Measurements from ENCODE around the gene QRFP.

QRFP gene

DNA sequence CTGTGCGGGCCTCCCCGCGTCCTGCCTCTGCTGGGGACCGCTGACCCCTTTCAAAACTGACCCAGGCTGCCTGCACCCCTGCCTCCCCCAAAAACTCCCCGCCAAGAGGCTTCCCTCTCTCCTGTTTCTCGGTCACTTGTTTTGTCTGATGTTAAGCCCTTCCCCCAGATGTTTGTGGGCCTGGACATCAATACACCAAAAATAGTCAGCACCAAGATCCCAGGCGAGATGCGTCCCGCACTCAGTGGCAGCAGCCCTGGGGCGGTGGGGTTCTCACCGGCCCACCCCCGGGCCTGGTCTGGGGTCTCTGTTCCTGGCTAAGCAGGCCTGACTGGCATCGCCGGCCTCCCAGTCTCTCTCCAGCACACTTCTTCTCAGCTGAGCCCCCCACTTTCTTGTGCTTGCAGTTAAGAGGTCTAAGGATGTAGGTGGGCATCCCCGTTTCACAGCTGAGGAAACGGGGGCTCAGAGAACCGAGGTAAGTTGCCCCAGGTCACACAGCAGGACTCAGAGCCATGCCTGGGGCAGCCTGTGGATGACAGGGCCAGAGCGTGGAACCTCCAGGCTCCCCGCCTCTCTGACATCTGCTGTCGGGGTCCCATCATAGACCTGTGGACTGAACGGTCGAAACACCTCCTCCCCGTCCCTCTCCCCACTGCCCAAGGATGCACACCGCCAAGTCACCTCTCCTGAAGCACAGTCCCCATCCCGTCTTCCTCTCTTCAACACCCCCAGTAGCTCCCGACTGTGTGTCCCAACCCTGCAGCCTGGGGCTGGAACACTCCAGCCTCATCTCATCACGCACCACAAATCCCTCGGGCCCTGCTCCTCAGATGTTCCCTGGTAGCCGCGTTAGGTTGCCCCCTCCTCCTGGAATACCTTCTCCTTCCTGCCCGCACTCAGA is 25.6 kb upstream of the QRFP start:
- Histone ChIP-seq H3K4ac (ENCODE audit: low read depth in 1 of 2, low read length in 2 of 2) (no peak overlapping the region), H3K18ac (ENCODE audit: low read depth in 1 of 2, low read length in 2 of 2) (no peak overlapping the region), H2BK120ac (ENCODE audit: low read depth, low read length) (no peak overlapping the region), H3K27ac (ENCODE audit: low read length, poor library complexity, severe bottlenecking) (no peak overlapping the region), H2BK15ac (ENCODE audit: low read depth, poor library complexity, severe bottlenecking) (no peak overlapping the region), H2AK5ac (ENCODE audit: low read length, severe bottlenecking) (no peak overlapping the region), H3K79me1 (replicated peaks; ENCODE audit: low read length, poor library complexity, severe bottlenecking) (no peaks in the 10 kb centered on the region), H2BK5ac (ENCODE audit: low read depth, low read length, poor library complexity, severe bottlenecking) (no peak overlapping the region), H3K9me3 (ENCODE audit: control insufficient read depth, low read length) (no peaks in the 10 kb centered on the region), H2BK12ac (ENCODE audit: low read length in 2 of 2) (no peak overlapping the region), H4K8ac (ENCODE audit: low read length) (no peak overlapping the region), H4K91ac (ENCODE audit: low read length) (no peak overlapping the region), H3K9ac (ENCODE audit: low read length) (no peak overlapping the region), H2AFZ (ENCODE audit: low read depth, low read length) (no peak overlapping the region), H3K36me3 (ENCODE audit: control insufficient read depth in 1 of 2, insufficient read depth in 2 of 2, low read depth in 1 of 2, low read length in 2 of 2) (peaks cover 0 to 2% of the 10 kb centered on the region in 2 experiments), H3K4me2 (ENCODE audit: low read length, poor library complexity, severe bottlenecking) (no peak overlapping the region), H3K27me3 (ENCODE audit: control insufficient read depth in 1 of 2, insufficient read depth in 1 of 2, low read length in 2 of 2) (peaks cover 26 to 84% of the 10 kb centered on the region in 2 experiments), H3K4me3 (ENCODE audit: insufficient read depth in 1 of 2, low read depth in 1 of 2, low read length in 2 of 2) (no peak overlapping the region), H3K14ac (ENCODE audit: low read length in 2 of 2) (no peak overlapping the region), H3K23ac (ENCODE audit: low read length in 2 of 2) (no peak overlapping the region), H3K4me1 (ENCODE audit: control insufficient read depth, insufficient read depth, low read depth, low read length) (peaks cover 22% of the 10 kb centered on the region)
- DNase-seq, result no peak
- WGBS, result 85% methylated on average over 31 of the region's 31 CpGs

GRCh38 chr9:130921300-130921988 is 24.8 kb upstream of the QRFP start:
- Histone ChIP-seq H3K9me3 (ENCODE audit: control insufficient read depth, low read length) (no peaks in the 10 kb centered on the region), H3K27ac (ENCODE audit: low read length, poor library complexity, severe bottlenecking) (no peak overlapping the region), H3K14ac (ENCODE audit: low read length in 2 of 2) (no peak overlapping the region), H3K4ac (ENCODE audit: low read depth in 1 of 2, low read length in 2 of 2) (no peak overlapping the region), H2AK5ac (ENCODE audit: low read length, severe bottlenecking) (no peak overlapping the region), H3K4me1 (ENCODE audit: control insufficient read depth, insufficient read depth, low read depth, low read length) (peaks cover 17% of the 10 kb centered on the region), H2AFZ (ENCODE audit: low read depth, low read length) (no peak overlapping the region), H2BK120ac (ENCODE audit: low read depth, low read length) (no peak overlapping the region), H4K91ac (ENCODE audit: low read length) (no peak overlapping the region), H3K36me3 (ENCODE audit: control insufficient read depth in 1 of 2, insufficient read depth in 2 of 2, low read depth in 1 of 2, low read length in 2 of 2) (peaks cover 0 to 2% of the 10 kb centered on the region in 2 experiments), H3K4me2 (ENCODE audit: low read length, poor library complexity, severe bottlenecking) (no peak overlapping the region), H4K8ac (ENCODE audit: low read length) (no peak overlapping the region), H3K79me1 (replicated peaks; ENCODE audit: low read length, poor library complexity, severe bottlenecking) (no peaks in the 10 kb centered on the region), H2BK5ac (ENCODE audit: low read depth, low read length, poor library complexity, severe bottlenecking) (no peak overlapping the region), H2BK15ac (ENCODE audit: low read depth, poor library complexity, severe bottlenecking) (no peak overlapping the region), H3K23ac (ENCODE audit: low read length in 2 of 2) (no peak overlapping the region), H3K4me3 (ENCODE audit: insufficient read depth in 1 of 2, low read depth in 1 of 2, low read length in 2 of 2) (no peak overlapping the region), H3K18ac (ENCODE audit: low read depth in 1 of 2, low read length in 2 of 2) (no peak overlapping the region), H3K9ac (ENCODE audit: low read length) (no peak overlapping the region), H2BK12ac (ENCODE audit: low read length in 2 of 2) (no peak overlapping the region), H3K27me3 (ENCODE audit: control insufficient read depth in 1 of 2, insufficient read depth in 1 of 2, low read length in 2 of 2) (peaks cover 26 to 88% of the 10 kb centered on the region in 2 experiments)
- DNase-seq, result no peak
- 89% methylated on average over 28 of the region's 29 CpGs for WGBS

DNA sequence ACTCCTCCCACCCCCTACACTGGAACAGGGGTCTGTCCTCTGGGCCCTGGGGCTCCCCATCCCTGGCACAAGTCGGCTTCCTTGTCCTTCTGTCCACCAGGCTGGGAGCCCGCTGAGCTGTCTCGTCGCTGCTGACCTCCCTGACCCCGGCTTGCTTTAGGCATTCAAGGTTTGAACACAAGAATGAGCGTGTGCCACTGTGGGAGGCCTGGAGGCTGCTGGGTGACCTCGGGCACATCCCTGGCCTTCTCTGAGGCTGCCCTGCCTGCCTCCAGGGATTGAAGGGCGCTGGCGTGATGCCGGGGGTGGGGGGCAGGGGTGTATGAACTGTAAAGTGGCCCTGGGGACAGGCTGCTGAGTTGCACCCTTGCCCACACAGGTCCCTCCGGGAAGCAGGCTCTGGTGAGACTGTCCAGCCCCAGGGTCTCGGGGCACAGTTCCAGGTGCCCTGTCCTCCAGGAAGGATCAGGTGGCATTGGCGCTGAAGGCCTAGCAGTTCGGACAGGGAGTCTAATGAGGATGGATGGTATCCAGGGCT is 24.2 kb upstream of the QRFP start:
- DNase-seq, result no peak
- Histone ChIP-seq H3K14ac (ENCODE audit: low read length in 2 of 2) (no peak overlapping the region), H3K36me3 (ENCODE audit: control insufficient read depth in 1 of 2, insufficient read depth in 2 of 2, low read depth in 1 of 2, low read length in 2 of 2) (peaks cover 0 to 2% of the 10 kb centered on the region in 2 experiments), H3K4me1 (ENCODE audit: control insufficient read depth, insufficient read depth, low read depth, low read length) (peaks cover 13% of the 10 kb centered on the region), H3K18ac (ENCODE audit: low read depth in 1 of 2, low read length in 2 of 2) (no peak overlapping the region), H3K27me3 (ENCODE audit: control insufficient read depth in 1 of 2, insufficient read depth in 1 of 2, low read length in 2 of 2) (peaks cover 29 to 87% of the 10 kb centered on the region in 2 experiments), H3K23ac (ENCODE audit: low read length in 2 of 2) (no peak overlapping the region), H2BK120ac (ENCODE audit: low read depth, low read length) (no peak overlapping the region), H3K4ac (ENCODE audit: low read depth in 1 of 2, low read length in 2 of 2) (no peak overlapping the region), H2BK15ac (ENCODE audit: low read depth, poor library complexity, severe bottlenecking) (no peak overlapping the region), H3K79me1 (replicated peaks; ENCODE audit: low read length, poor library complexity, severe bottlenecking) (no peaks in the 10 kb centered on the region), H3K4me2 (ENCODE audit: low read length, poor library complexity, severe bottlenecking) (no peak overlapping the region), H3K9me3 (ENCODE audit: control insufficient read depth, low read length) (no peaks in the 10 kb centered on the region), H4K8ac (ENCODE audit: low read length) (no peak overlapping the region), H3K9ac (ENCODE audit: low read length) (no peak overlapping the region), H2BK12ac (ENCODE audit: low read length in 2 of 2) (no peak overlapping the region), H3K27ac (ENCODE audit: low read length, poor library complexity, severe bottlenecking) (no peak overlapping the region), H2AFZ (ENCODE audit: low read depth, low read length) (no peak overlapping the region), H3K4me3 (ENCODE audit: insufficient read depth in 1 of 2, low read depth in 1 of 2, low read length in 2 of 2) (no peak overlapping the region), H2BK5ac (ENCODE audit: low read depth, low read length, poor library complexity, severe bottlenecking) (no peak overlapping the region), H2AK5ac (ENCODE audit: low read length, severe bottlenecking) (no peak overlapping the region), H4K91ac (ENCODE audit: low read length) (no peak overlapping the region)
- 82% methylated on average over 14 of the region's 14 CpGs for WGBS

DNA sequence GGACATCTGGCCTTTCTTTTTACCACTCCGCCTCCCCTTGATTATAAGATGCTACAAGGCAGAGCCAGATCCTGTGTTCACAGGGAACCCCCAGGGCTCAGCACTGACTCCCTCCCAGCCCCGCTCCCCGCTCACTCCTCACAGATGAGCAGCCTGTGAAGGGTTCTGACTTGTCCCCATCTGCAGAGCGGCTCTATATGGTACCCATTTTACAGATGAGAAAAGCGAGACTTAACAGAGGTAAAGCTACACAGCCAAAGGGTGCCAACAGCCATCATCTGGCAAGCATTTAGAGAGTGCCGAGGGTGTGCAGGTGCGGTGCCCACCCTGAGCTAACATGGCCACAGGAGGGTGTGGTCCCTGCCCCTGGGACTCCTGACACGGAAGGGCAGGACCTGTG is 23.6 kb upstream of the QRFP start:
- no peak overlapping the region for H2BK12ac ChIP-seq (ENCODE audit: low read length in 2 of 2)
- no peak overlapping the region for H2BK15ac ChIP-seq (ENCODE audit: low read depth, poor library complexity, severe bottlenecking)
- H3K36me3 ChIP-seq (ENCODE audit: control insufficient read depth in 1 of 2, insufficient read depth in 2 of 2, low read depth in 1 of 2, low read length in 2 of 2), result peaks cover 0 to 2% of the 10 kb centered on the region in 2 experiments
- H3K27ac ChIP-seq (ENCODE audit: low read length, poor library complexity, severe bottlenecking), result no peak overlapping the region
- no peak overlapping the region for H2AFZ ChIP-seq (ENCODE audit: low read depth, low read length)
- peaks cover 12% of the 10 kb centered on the region for H3K4me1 ChIP-seq (ENCODE audit: control insufficient read depth, insufficient read depth, low read depth, low read length)
- H2BK5ac ChIP-seq (ENCODE audit: low read depth, low read length, poor library complexity, severe bottlenecking), result no peak overlapping the region
- WGBS, result 91% methylated on average over 8 of the region's 8 CpGs
- no peak overlapping the region for H3K14ac ChIP-seq (ENCODE audit: low read length in 2 of 2)
- no peak for DNase-seq
- no peak overlapping the region for H3K4me2 ChIP-seq (ENCODE audit: low read length, poor library complexity, severe bottlenecking)
- H3K27me3 ChIP-seq (ENCODE audit: control insufficient read depth in 1 of 2, insufficient read depth in 1 of 2, low read length in 2 of 2), result peaks cover 29 to 83% of the 10 kb centered on the region in 2 experiments
- H3K9ac ChIP-seq (ENCODE audit: low read length), result no peak overlapping the region
- no peaks in the 10 kb centered on the region for H3K9me3 ChIP-seq (ENCODE audit: control insufficient read depth, low read length)
- no peak overlapping the region for H2AK5ac ChIP-seq (ENCODE audit: low read length, severe bottlenecking)
- no peak overlapping the region for H2BK120ac ChIP-seq (ENCODE audit: low read depth, low read length)
- H3K23ac ChIP-seq (ENCODE audit: low read length in 2 of 2), result no peak overlapping the region
- no peak overlapping the region for H3K4ac ChIP-seq (ENCODE audit: low read depth in 1 of 2, low read length in 2 of 2)
- no peak overlapping the region for H3K18ac ChIP-seq (ENCODE audit: low read depth in 1 of 2, low read length in 2 of 2)
- no peak overlapping the region for H4K91ac ChIP-seq (ENCODE audit: low read length)
- H4K8ac ChIP-seq (ENCODE audit: low read length), result no peak overlapping the region
- no peaks in the 10 kb centered on the region for H3K79me1 ChIP-seq (replicated peaks; ENCODE audit: low read length, poor library complexity, severe bottlenecking)
- no peak overlapping the region for H3K4me3 ChIP-seq (ENCODE audit: insufficient read depth in 1 of 2, low read depth in 1 of 2, low read length in 2 of 2)
